ENCODE results near the gene NPPA.

The NPPA gene

GRCh38 chr1:11891433-11892186 lies 44.0 kb upstream of the NPPA start:
- H3K9ac ChIP-seq (ENCODE audit: low read length), result no peak overlapping the region
- H3F3A ChIP-seq (ENCODE audit: insufficient read depth, low read length), result no peaks in the 10 kb centered on the region
- H3K9me3 ChIP-seq (ENCODE audit: low read length), result no peaks in the 10 kb centered on the region
- H3K4me3 ChIP-seq (ENCODE audit: low read depth, low read length, poor library complexity, severe bottlenecking), result no peak overlapping the region
- no peaks in the 10 kb centered on the region for H3K4me1 ChIP-seq (ENCODE audit: insufficient read depth, low read length, severe bottlenecking)
- H3K27me3 ChIP-seq (ENCODE audit: insufficient read depth, low read length), result no peaks in the 10 kb centered on the region
- H2AFZ ChIP-seq (ENCODE audit: low read length), result no peak overlapping the region
- no peaks in the 10 kb centered on the region for H3K79me2 ChIP-seq (ENCODE audit: insufficient read depth, low read length)
- H3K9me2 ChIP-seq (ENCODE audit: low read depth, low read length), result no peaks in the 10 kb centered on the region
- no peak overlapping the region for H3K27ac ChIP-seq (ENCODE audit: low read depth, low read length, poor library complexity, severe bottlenecking)
- no peaks in the 10 kb centered on the region for H3K36me3 ChIP-seq (ENCODE audit: insufficient read depth, low read length)
- H3K4me2 ChIP-seq (ENCODE audit: low read length), result no peak overlapping the region
- no peaks in the 10 kb centered on the region for H4K20me1 ChIP-seq (ENCODE audit: insufficient read depth, low read length)
- no peak for TF ChIP-seq EZH2 (IDR thresholded peaks at IDR 0.05; ENCODE audit: borderline replicate concordance, low read length)
- no peak for TF ChIP-seq CTCF (IDR thresholded peaks at IDR 0.05; ENCODE audit: low read length)

- Histone ChIP-seq H3K9me3 (ENCODE audit: low read length) (no peaks in the 10 kb centered on the region), H3K27me3 (ENCODE audit: insufficient read depth, low read length) (no peaks in the 10 kb centered on the region), H3K79me2 (ENCODE audit: insufficient read depth, low read length) (no peaks in the 10 kb centered on the region), H3K4me1 (ENCODE audit: insufficient read depth, low read length, severe bottlenecking) (no peaks in the 10 kb centered on the region), H3K9ac (ENCODE audit: low read length) (no peak overlapping the region), H2AFZ (ENCODE audit: low read length) (no peak overlapping the region), H3K27ac (ENCODE audit: low read depth, low read length, poor library complexity, severe bottlenecking) (no peak overlapping the region), H4K20me1 (ENCODE audit: insufficient read depth, low read length) (no peaks in the 10 kb centered on the region), H3K4me3 (ENCODE audit: low read depth, low read length, poor library complexity, severe bottlenecking) (no peak overlapping the region), H3K9me2 (ENCODE audit: low read depth, low read length) (no peaks in the 10 kb centered on the region), H3K4me2 (ENCODE audit: low read length) (no peak overlapping the region), H3K36me3 (ENCODE audit: insufficient read depth, low read length) (no peaks in the 10 kb centered on the region), H3F3A (ENCODE audit: insufficient read depth, low read length) (no peaks in the 10 kb centered on the region)
- TF ChIP-seq CTCF (IDR thresholded peaks at IDR 0.05; ENCODE audit: low read length), result no peak
- no peak for TF ChIP-seq EZH2 (IDR thresholded peaks at IDR 0.05; ENCODE audit: borderline replicate concordance, low read length)
Observed at GRCh38 chr1:11888877-11889208, 41.3 kb upstream of the NPPA start.

GRCh38 chr1:11888206-11888876 lies 40.8 kb upstream of the NPPA start:
- H3K79me2 ChIP-seq (ENCODE audit: insufficient read depth, low read length), result no peaks in the 10 kb centered on the region
- H2AFZ ChIP-seq (ENCODE audit: low read length), result no peak overlapping the region
- H3K36me3 ChIP-seq (ENCODE audit: insufficient read depth, low read length), result no peaks in the 10 kb centered on the region
- no peak overlapping the region for H3K4me3 ChIP-seq (ENCODE audit: low read depth, low read length, poor library complexity, severe bottlenecking)
- TF ChIP-seq EZH2 (IDR thresholded peaks at IDR 0.05; ENCODE audit: borderline replicate concordance, low read length), result no peak
- TF ChIP-seq CTCF (IDR thresholded peaks at IDR 0.05; ENCODE audit: low read length), result no peak
- no peaks in the 10 kb centered on the region for H3K9me3 ChIP-seq (ENCODE audit: low read length)
- peaks cover 4% of the 10 kb centered on the region; the same call in 1 of the 2 replicates for H3K27me3 ChIP-seq (ENCODE audit: insufficient read depth, low read length)
- no peak overlapping the region for H3K4me2 ChIP-seq (ENCODE audit: low read length)
- H3K27ac ChIP-seq (ENCODE audit: low read depth, low read length, poor library complexity, severe bottlenecking), result no peak overlapping the region
- no peaks in the 10 kb centered on the region for H4K20me1 ChIP-seq (ENCODE audit: insufficient read depth, low read length)
- H3K9ac ChIP-seq (ENCODE audit: low read length), result no peak overlapping the region
- H3K9me2 ChIP-seq (ENCODE audit: low read depth, low read length), result no peaks in the 10 kb centered on the region
- no peaks in the 10 kb centered on the region for H3K4me1 ChIP-seq (ENCODE audit: insufficient read depth, low read length, severe bottlenecking)
- no peaks in the 10 kb centered on the region for H3F3A ChIP-seq (ENCODE audit: insufficient read depth, low read length)

Data from OCI-LY1 (cell line).